H1 (cell line): Measurements from ENCODE around the gene RPA3. TPM values are rescaled to one million over a fixed set of nuclear protein-coding genes. Genes with fewer than 3 reads are reported as not detected.

ENCODE experiments used
- CTCF ChIA-PET: fragments of 300-600 bp; sonication (Branson Sonifier 250); formaldehyde crosslinking; loops from one replicate; lab custom pipeline; 2021; ENCODE audit not compliant: partially characterized antibody; lab: Charles Lee
- POLR2A ChIA-PET: fragments of 300-600 bp; sonication (Branson Sonifier 250); formaldehyde crosslinking; loops from one replicate; lab custom pipeline; 2021; ENCODE audit warnings: inconsistent platforms; ENCODE audit not compliant: partially characterized antibody; lab: Charles Lee
- DNase-seq, 2 experiments: peaks; one replicate each; pipeline versions ENCODE4 v3.0.0 to v3.0.0-alpha.2; 2010 to 2022; ENCODE audit warnings: low spot score in 2 of 2, low read depth in 1 of 2, mixed read lengths in 1 of 2
- FAIRE-seq: peaks from 2 replicates; lab custom pipeline; 2011; peaks lifted over from hg19 to GRCh38; lab: Jason Lieb, UNC
- H2AFZ ChIP-seq: 2 replicates; pipeline ENCODE4 v1.8.1; 2012; ENCODE audit warnings: low read length, inconsistent platforms
- H2AK5ac ChIP-seq: 2 replicates; pipeline ENCODE4 v1.6.1; 2013; ENCODE audit warnings: low read depth, low read length
- H2BK120ac ChIP-seq: replicated peaks from 2 replicates; pipeline ENCODE3; 2013; ENCODE audit warnings: low read depth, low read length, inconsistent platforms
- H2BK12ac ChIP-seq: 2 replicates; pipeline ENCODE4 v1.6.1; 2013; ENCODE audit warnings: low read depth, low read length
- H2BK15ac ChIP-seq: 2 replicates; pipeline ENCODE4 v1.6.1; 2013; ENCODE audit warnings: low read length
- H2BK20ac ChIP-seq: 2 replicates; pipeline ENCODE4 v1.6.1; 2013; ENCODE audit warnings: low read length
- H2BK5ac ChIP-seq: 2 replicates; pipeline ENCODE4 v1.6.1; 2013; ENCODE audit warnings: low read depth, low read length
- H3K14ac ChIP-seq: 2 replicates; pipeline ENCODE4 v1.6.1; 2013; ENCODE audit warnings: inconsistent platforms; ENCODE audit not compliant: insufficient read length
- H3K18ac ChIP-seq: 2 replicates; pipeline ENCODE4 v1.6.1; 2013; ENCODE audit warnings: low read length; ENCODE audit errors: extremely low read depth
- H3K23ac ChIP-seq: 2 replicates; pipeline ENCODE4 v1.6.1; 2013; ENCODE audit warnings: inconsistent platforms; ENCODE audit not compliant: insufficient read length
- H3K23me2 ChIP-seq: 2 replicates; pipeline ENCODE4 v1.6.1; 2013; ENCODE audit warnings: low read depth, low read length
- H3K27ac ChIP-seq: 2 replicates; pipeline ENCODE4 v1.6.1; 2011; ENCODE audit warnings: low read depth, low read length, inconsistent platforms
- H3K27me3 ChIP-seq, 4 experiments: replicated peaks in 1 of 4; 1 replicate in 1 of 4; 2 replicates in 3 of 4; pipeline versions ENCODE4 v1.6.1 to v1.8.1; 2011 to 2013; ENCODE audit warnings: low read length in 3 of 4, mild to moderate bottlenecking in 3 of 4, inconsistent platforms in 2 of 4, mixed read lengths in 2 of 4, moderate library complexity in 1 of 4; ENCODE audit not compliant: control insufficient read depth in 3 of 4, insufficient read depth in 3 of 4; ENCODE audit errors: extremely low read depth in 1 of 4
- H3K36me3 ChIP-seq, 4 experiments: 2 replicates each; pipeline versions ENCODE4 v1.6.1 to v1.8.1; 2011 to 2013; ENCODE audit warnings: mild to moderate bottlenecking in 4 of 4, low read length in 3 of 4, moderate library complexity in 2 of 4, control low read depth in 1 of 4, inconsistent platforms in 1 of 4; ENCODE audit not compliant: insufficient read depth in 4 of 4, control insufficient read depth in 2 of 4
- H3K4ac ChIP-seq: replicated peaks from 2 replicates; pipeline ENCODE3; 2013; ENCODE audit warnings: low read length, low read depth, mixed read lengths, inconsistent platforms; ENCODE audit not compliant: insufficient read length
- H3K4me1 ChIP-seq, 4 experiments: replicated peaks in 1 of 4; 1 replicate in 1 of 4; 2 replicates in 3 of 4; pipeline versions ENCODE4 v1.6.1 to v1.8.1; 2011 to 2013; ENCODE audit warnings: low read length in 3 of 4, inconsistent platforms in 2 of 4, mixed read lengths in 1 of 4; ENCODE audit not compliant: insufficient read depth in 4 of 4, control insufficient read depth in 3 of 4
- H3K4me2 ChIP-seq, 2 experiments: 2 replicates each; pipeline versions ENCODE4 v1.6.1 to v1.8.1; 2011 to 2013; ENCODE audit warnings: low read depth in 2 of 2, low read length in 2 of 2, control low read depth in 1 of 2, inconsistent platforms in 1 of 2, mild to moderate bottlenecking in 1 of 2; ENCODE audit not compliant: insufficient read depth in 1 of 2
- H3K4me3 ChIP-seq, 4 experiments: fragments of 200-600, 300-600 bp in 1 of 4; sonication (generic), shearing (Covaris generic), sonication (Bioruptor Twin) in 1 of 4; 2 replicates each; pipeline versions ENCODE4 v1.5.1 to v1.8.1; 2011 to 2016; ENCODE audit warnings: low read length in 4 of 4, low read depth in 3 of 4, control low read depth in 2 of 4, inconsistent platforms in 2 of 4, mild to moderate bottlenecking in 2 of 4, mixed read lengths in 1 of 4, moderate library complexity in 1 of 4; ENCODE audit not compliant: insufficient read depth in 2 of 4; ENCODE audit errors: extremely low read depth in 1 of 4
- H3K56ac ChIP-seq: replicated peaks from 2 replicates; pipeline ENCODE3; 2013; ENCODE audit warnings: low read depth, mild to moderate bottlenecking, mixed read lengths, low read length, inconsistent platforms; ENCODE audit not compliant: insufficient read length
- H3K79me1 ChIP-seq: 2 replicates; pipeline ENCODE4 v1.6.1; 2013; ENCODE audit warnings: low read depth, low read length, control low read depth
- H3K79me2 ChIP-seq, 2 experiments: 2 replicates each; pipeline versions ENCODE4 v1.6.1 to v1.8.1; 2012 to 2013; ENCODE audit warnings: low read length in 2 of 2, mild to moderate bottlenecking in 2 of 2, inconsistent platforms in 1 of 2; ENCODE audit not compliant: insufficient read depth in 2 of 2, control insufficient read depth in 1 of 2
- H3K9ac ChIP-seq, 4 experiments: replicated peaks in 1 of 4; 1 replicate in 1 of 4; 2 replicates in 3 of 4; pipeline versions ENCODE4 v1.6.1 to v1.8.1; 2011 to 2013; ENCODE audit warnings: low read depth in 3 of 4, low read length in 3 of 4, control low read depth in 2 of 4, mild to moderate bottlenecking in 2 of 4, moderate library complexity in 2 of 4, inconsistent platforms in 1 of 4; ENCODE audit errors: extremely low read depth in 1 of 4
- H3K9me3 ChIP-seq, 2 experiments: 2 replicates each; pipeline versions ENCODE4 v1.6.1 to v1.8.1; 2012 to 2013; ENCODE audit warnings: mild to moderate bottlenecking in 2 of 2, moderate library complexity in 2 of 2, control low read depth in 1 of 2, inconsistent platforms in 1 of 2, low read depth in 1 of 2, low read length in 1 of 2, mixed read lengths in 1 of 2; ENCODE audit not compliant: insufficient read depth in 2 of 2
- H4K20me1 ChIP-seq, 2 experiments: replicated peaks in 1 of 2; 2 replicates each; pipeline versions ENCODE3 to v1.8.1; 2011 to 2013; ENCODE audit warnings: inconsistent platforms in 2 of 2, low read length in 2 of 2, mild to moderate bottlenecking in 1 of 2; ENCODE audit not compliant: insufficient read depth in 2 of 2, control insufficient read depth in 1 of 2
- H4K5ac ChIP-seq: 2 replicates; pipeline ENCODE4 v1.6.1; 2013; ENCODE audit warnings: low read length, low read depth, mixed read lengths, inconsistent platforms; ENCODE audit not compliant: insufficient read length
- H4K8ac ChIP-seq: 2 replicates; pipeline ENCODE4 v1.8.0; 2013; ENCODE audit warnings: mild to moderate bottlenecking, moderate library complexity, low read length, inconsistent platforms; ENCODE audit not compliant: insufficient read depth; ENCODE audit errors: extremely low read depth
- H4K91ac ChIP-seq: replicated peaks from 2 replicates; pipeline ENCODE3; 2013; ENCODE audit warnings: low read length, mixed read lengths, inconsistent platforms; ENCODE audit not compliant: insufficient read length
- BCL11A ChIP-seq, 2 experiments: IDR thresholded peaks; one replicate each; pipeline ENCODE4 v1.6.1; 2011; ENCODE audit warnings: low read depth in 2 of 2, low read length in 2 of 2, mild to moderate bottlenecking in 2 of 2
- CTBP2 ChIP-seq: IDR thresholded peaks from 2 replicates; pipeline ENCODE4 v1.7.0; 2011; ENCODE audit warnings: borderline replicate concordance, mild to moderate bottlenecking, moderate library complexity, mixed read lengths, low read length; ENCODE audit not compliant: insufficient read depth, insufficient read length
- NRF1 ChIP-seq: IDR thresholded peaks from 2 replicates; pipeline ENCODE4 v1.6.1; 2011; ENCODE audit warnings: mild to moderate bottlenecking, low read depth, low read length, improper control_type of control experiment
- WGBS, 2 experiments: shearing (Covaris generic) in 1 of 2; methylation state at CpG; one replicate each; pipeline versions ENCODE4 v1.1.6 to v1.1.7; 2013 to 2015; ENCODE audit warnings: low lambda C conversion rate in 2 of 2, mixed read lengths in 2 of 2, inconsistent platforms in 1 of 2, low coverage in 1 of 2, missing lambda C conversion rate in 1 of 2; ENCODE audit not compliant: insufficient replicate concordance in 2 of 2, insufficient coverage in 1 of 2, insufficient read length in 1 of 2; ENCODE audit errors: extremely low coverage in 1 of 2, missing lambda C conversion rate in 1 of 2; 5-methylcytosine and 5-hydroxymethylcytosine counted together
- polyA plus RNA-seq, 7 experiments: library from polyadenylated mRNA; depleted of rRNA in 3 of 7; stranded (reverse) in 5 of 7; unstranded in 2 of 7; fragments of >200 nt in 5 of 7; fragments of 200-250 nt in 2 of 7; gene quantifications; 1 replicate in 5 of 7; 2 replicates in 1 of 7; 4 replicates in 1 of 7; pipeline versions ENCODE4 v1.2.1 to v1.2.3, GENCODE V29; 2011 to 2013; ENCODE audit warnings: missing spikeins in 2 of 7, mixed read lengths in 2 of 7
- total RNA-seq: library from RNA; stranded (reverse); fragmentation: NEBNext Ultra II Directional; extraction: Animal tissue kit (Norgen Biotek cat#: 25700); gene quantifications from 2 replicates; pipeline ENCODE4 v1.2.1, GENCODE V29; 2021

RPA3 gene
- total and polyA plus RNA-seq, 2 of the 8 experiments (the other 6 are each of a cell fraction or from before 2014, with no cell fraction given), result 60.2 to 105 TPM

- FAIRE-seq, result no peak
- no peak overlapping the region for H3K9ac ChIP-seq
- H2BK15ac ChIP-seq, result no peak overlapping the region
- no peak overlapping the region for H2AK5ac ChIP-seq
- H3K4ac ChIP-seq, result no peak overlapping the region
- H3K27me3 ChIP-seq, result no peaks in the 10 kb centered on the region
- H4K91ac ChIP-seq, result no peak overlapping the region
- no peak overlapping the region for H2AFZ ChIP-seq
- H3K4me2 ChIP-seq, result no peak overlapping the region
- H3K56ac ChIP-seq, result no peak overlapping the region
- H2BK12ac ChIP-seq, result no peak overlapping the region
- H3K27ac ChIP-seq, result no peak overlapping the region
- DNase-seq, result no peak
- no peak overlapping the region for H3K4me3 ChIP-seq
- H4K20me1 ChIP-seq, result no peaks in the 10 kb centered on the region
- H3K36me3 ChIP-seq, result no peaks in the 10 kb centered on the region
- no peak overlapping the region for H2BK20ac ChIP-seq
- H3K23ac ChIP-seq, result no peak overlapping the region
- CTCF ChIA-PET, result interaction anchor here (0.8 to 1.2 kb wide), 3 partner anchors 11 to 608 kb away, joined by 3 to 4 read pairs (median 3); no protein-coding TSS in a partner anchor
- H3K23me2 ChIP-seq, result no peaks in the 10 kb centered on the region
- no peaks in the 10 kb centered on the region for H3K79me1 ChIP-seq
- no peak overlapping the region for H3K18ac ChIP-seq
- H3K9me3 ChIP-seq, result no peaks in the 10 kb centered on the region
- no peaks in the 10 kb centered on the region for H3K79me2 ChIP-seq
- no peak overlapping the region for H2BK120ac ChIP-seq
- H2BK5ac ChIP-seq, result no peak overlapping the region
- no peak overlapping the region for H3K14ac ChIP-seq
- no peak overlapping the region for H4K5ac ChIP-seq
- POLR2A ChIA-PET, result interaction anchor here (0.6 kb wide), 1 partner anchor 10 kb away, joined by 3 read pairs; no protein-coding TSS in a partner anchor
- H3K4me1 ChIP-seq, result peaks cover 0 to 3% (median 0%) of the 10 kb centered on the region in 4 experiments; a peak in 1 of 7 replicates
- WGBS, 2 experiments, result 77% methylated on average over 1 of the region's 1 CpG; no CpG with 5 or more reads in 1 of the 2 experiments
- no peak overlapping the region for H4K8ac ChIP-seq
- TF ChIP-seq BCL11A (IDR thresholded peaks at IDR 0.05; ENCODE audit: low read depth in 2 of 2, low read length in 2 of 2), result no peak
- no peak for TF ChIP-seq CTBP2
- TF ChIP-seq NRF1, result no peak
These were observed 30.6 kb downstream of the RPA3 start for GRCh38 chr7:7687800-7688199.
